Measurements from ENCODE around the gene ANKLE1. TPM values are rescaled to one million over a fixed set of nuclear protein-coding genes. Genes with fewer than 3 reads are reported as not detected.

ANKLE1 gene
- total and polyA plus RNA-seq, 10 of the 15 experiments (the other 5 are each of a cell fraction or from before 2014, with no cell fraction given): 2.2 to 17.9 (median 10.9) TPM

DNA sequence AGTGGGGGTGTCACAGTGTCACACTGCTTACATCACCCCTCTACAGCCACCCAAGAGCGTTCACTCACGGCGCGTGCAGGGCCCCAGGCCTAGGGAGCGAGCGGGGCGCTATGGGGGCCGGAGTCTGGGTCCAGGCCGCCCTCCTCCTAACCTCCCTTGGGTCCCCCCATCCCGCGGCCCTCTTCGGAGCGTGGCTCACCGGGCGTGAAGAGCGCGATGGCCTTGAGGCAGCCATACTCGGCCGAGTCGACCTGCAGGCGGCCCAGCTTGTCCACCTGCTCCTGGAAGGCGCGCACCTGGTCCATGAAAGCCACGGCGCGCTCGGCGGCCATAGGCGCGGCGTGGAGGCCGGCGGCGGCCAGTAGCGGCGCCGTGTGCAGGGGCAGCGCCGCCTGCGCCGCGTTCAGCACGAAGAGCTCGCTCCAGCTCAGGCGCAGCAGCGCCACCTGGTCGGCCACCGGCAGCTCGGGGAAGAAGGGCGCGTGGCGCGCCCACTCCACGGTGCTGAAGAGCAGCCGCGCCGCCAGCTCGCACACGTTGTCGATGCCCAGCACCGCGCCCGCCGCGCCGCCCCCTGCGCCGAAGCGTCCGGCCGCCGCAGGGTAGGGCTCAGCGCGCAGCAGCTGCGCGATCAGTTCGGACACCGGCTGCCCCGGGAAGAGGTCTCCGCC lies 46.3 kb upstream of the ANKLE1 start (continued):
- TF ChIP-seq, protein P1, sequence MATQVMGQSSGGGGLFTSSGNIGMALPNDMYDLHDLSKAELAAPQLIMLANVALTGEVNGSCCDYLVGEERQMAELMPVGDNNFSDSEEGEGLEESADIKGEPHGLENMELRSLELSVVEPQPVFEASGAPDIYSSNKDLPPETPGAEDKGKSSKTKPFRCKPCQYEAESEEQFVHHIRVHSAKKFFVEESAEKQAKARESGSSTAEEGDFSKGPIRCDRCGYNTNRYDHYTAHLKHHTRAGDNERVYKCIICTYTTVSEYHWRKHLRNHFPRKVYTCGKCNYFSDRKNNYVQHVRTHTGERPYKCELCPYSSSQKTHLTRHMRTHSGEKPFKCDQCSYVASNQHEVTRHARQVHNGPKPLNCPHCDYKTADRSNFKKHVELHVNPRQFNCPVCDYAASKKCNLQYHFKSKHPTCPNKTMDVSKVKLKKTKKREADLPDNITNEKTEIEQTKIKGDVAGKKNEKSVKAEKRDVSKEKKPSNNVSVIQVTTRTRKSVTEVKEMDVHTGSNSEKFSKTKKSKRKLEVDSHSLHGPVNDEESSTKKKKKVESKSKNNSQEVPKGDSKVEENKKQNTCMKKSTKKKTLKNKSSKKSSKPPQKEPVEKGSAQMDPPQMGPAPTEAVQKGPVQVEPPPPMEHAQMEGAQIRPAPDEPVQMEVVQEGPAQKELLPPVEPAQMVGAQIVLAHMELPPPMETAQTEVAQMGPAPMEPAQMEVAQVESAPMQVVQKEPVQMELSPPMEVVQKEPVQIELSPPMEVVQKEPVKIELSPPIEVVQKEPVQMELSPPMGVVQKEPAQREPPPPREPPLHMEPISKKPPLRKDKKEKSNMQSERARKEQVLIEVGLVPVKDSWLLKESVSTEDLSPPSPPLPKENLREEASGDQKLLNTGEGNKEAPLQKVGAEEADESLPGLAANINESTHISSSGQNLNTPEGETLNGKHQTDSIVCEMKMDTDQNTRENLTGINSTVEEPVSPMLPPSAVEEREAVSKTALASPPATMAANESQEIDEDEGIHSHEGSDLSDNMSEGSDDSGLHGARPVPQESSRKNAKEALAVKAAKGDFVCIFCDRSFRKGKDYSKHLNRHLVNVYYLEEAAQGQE (IDR thresholded peaks at IDR 0.05; ENCODE audit: low read depth, low read length): no peak
- TF ChIP-seq EED (IDR thresholded peaks at IDR 0.05; ENCODE audit: low read depth) (no peak), CBFB (IDR thresholded peaks at IDR 0.05; ENCODE audit: low read depth) (no peak), SIN3A (IDR thresholded peaks at IDR 0.05; ENCODE audit: low read depth, low read length) (peak; percentile 76; the same call in 1 of the 2 replicates), NR2C1 (IDR thresholded peaks at IDR 0.05) (0 out of 2 replicates have a peak, but pooled peaks have one; percentile 6), WRNIP1 (IDR thresholded peaks at IDR 0.05; ENCODE audit: borderline replicate concordance, low read depth, low read length) (no peak), ZSCAN29 (IDR thresholded peaks at IDR 0.05) (0 out of 2 replicates have a peak, but pooled peaks have one; percentile 25), SP1 (IDR thresholded peaks at IDR 0.05; ENCODE audit: low read depth, low read length) (no peak), SMC3 (IDR thresholded peaks at IDR 0.05; ENCODE audit: borderline replicate concordance, low read length) (peak; percentile 41), TCF12 (IDR thresholded peaks at IDR 0.05; ENCODE audit: low read depth, low read length) (no peak), GABPA (IDR thresholded peaks at IDR 0.05; ENCODE audit: low read depth) (no peak), CREB1 (IDR thresholded peaks at IDR 0.05; ENCODE audit: low read depth) (no peak), PAX8 (IDR thresholded peaks at IDR 0.05) (no peak), NRF1 (conservative IDR thresholded peaks at IDR 0.05; ENCODE audit: low read depth, low read length) (peak; percentile 25; the same call in 1 of the 2 replicates), EGR1 (IDR thresholded peaks at IDR 0.05; ENCODE audit: borderline replicate concordance in 1 of 2, low read depth in 2 of 2, low read length in 2 of 2) (peak in 1 of 2 experiments; percentile 2; a peak in 1 of 3 replicates), POLR2A (IDR thresholded peaks at IDR 0.05; ENCODE audit: low read depth, low read length) (peak; percentile 39), ATF7 (IDR thresholded peaks at IDR 0.05; ENCODE audit: low read depth) (no peak), KAT2A (conservative IDR thresholded peaks at IDR 0.05; ENCODE audit: control insufficient read depth, low read depth, low read length) (no peak), BACH1 (IDR thresholded peaks at IDR 0.05; ENCODE audit: borderline replicate concordance) (peak; percentile 97)
- TF ChIP-seq, protein P2, sequence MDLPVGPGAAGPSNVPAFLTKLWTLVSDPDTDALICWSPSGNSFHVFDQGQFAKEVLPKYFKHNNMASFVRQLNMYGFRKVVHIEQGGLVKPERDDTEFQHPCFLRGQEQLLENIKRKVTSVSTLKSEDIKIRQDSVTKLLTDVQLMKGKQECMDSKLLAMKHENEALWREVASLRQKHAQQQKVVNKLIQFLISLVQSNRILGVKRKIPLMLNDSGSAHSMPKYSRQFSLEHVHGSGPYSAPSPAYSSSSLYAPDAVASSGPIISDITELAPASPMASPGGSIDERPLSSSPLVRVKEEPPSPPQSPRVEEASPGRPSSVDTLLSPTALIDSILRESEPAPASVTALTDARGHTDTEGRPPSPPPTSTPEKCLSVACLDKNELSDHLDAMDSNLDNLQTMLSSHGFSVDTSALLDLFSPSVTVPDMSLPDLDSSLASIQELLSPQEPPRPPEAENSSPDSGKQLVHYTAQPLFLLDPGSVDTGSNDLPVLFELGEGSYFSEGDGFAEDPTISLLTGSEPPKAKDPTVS (IDR thresholded peaks at IDR 0.05; ENCODE audit: low read depth, low read length): no peak
- TF ChIP-seq, protein P3, sequence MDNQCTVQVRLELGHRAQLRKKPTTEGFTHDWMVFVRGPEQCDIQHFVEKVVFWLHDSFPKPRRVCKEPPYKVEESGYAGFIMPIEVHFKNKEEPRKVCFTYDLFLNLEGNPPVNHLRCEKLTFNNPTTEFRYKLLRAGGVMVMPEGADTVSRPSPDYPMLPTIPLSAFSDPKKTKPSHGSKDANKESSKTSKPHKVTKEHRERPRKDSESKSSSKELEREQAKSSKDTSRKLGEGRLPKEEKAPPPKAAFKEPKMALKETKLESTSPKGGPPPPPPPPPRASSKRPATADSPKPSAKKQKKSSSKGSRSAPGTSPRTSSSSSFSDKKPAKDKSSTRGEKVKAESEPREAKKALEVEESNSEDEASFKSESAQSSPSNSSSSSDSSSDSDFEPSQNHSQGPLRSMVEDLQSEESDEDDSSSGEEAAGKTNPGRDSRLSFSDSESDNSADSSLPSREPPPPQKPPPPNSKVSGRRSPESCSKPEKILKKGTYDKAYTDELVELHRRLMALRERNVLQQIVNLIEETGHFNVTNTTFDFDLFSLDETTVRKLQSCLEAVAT (IDR thresholded peaks at IDR 0.05): no peak
- TF ChIP-seq, protein P4, sequence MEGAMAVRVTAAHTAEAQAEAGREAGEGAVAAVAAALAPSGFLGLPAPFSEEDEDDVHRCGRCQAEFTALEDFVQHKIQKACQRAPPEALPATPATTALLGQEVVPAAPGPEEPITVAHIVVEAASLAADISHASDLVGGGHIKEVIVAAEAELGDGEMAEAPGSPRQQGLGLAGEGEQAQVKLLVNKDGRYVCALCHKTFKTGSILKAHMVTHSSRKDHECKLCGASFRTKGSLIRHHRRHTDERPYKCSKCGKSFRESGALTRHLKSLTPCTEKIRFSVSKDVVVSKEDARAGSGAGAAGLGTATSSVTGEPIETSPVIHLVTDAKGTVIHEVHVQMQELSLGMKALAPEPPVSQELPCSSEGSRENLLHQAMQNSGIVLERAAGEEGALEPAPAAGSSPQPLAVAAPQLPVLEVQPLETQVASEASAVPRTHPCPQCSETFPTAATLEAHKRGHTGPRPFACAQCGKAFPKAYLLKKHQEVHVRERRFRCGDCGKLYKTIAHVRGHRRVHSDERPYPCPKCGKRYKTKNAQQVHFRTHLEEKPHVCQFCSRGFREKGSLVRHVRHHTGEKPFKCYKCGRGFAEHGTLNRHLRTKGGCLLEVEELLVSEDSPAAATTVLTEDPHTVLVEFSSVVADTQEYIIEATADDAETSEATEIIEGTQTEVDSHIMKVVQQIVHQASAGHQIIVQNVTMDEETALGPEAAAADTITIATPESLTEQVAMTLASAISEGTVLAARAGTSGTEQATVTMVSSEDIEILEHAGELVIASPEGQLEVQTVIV (IDR thresholded peaks at IDR 0.05; ENCODE audit: borderline replicate concordance, partially characterized antibody): no peak
- TF ChIP-seq, protein P5, sequence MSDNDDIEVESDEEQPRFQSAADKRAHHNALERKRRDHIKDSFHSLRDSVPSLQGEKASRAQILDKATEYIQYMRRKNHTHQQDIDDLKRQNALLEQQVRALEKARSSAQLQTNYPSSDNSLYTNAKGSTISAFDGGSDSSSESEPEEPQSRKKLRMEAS (IDR thresholded peaks at IDR 0.05; ENCODE audit: low read depth, low read length): peak; percentile 92

All from GM12878 (cell line).